Progenitor cell of endocrine pancreas (in vitro differentiated cells): ENCODE measurements around the gene DPP3. TPM values are rescaled to one million over a fixed set of nuclear protein-coding genes. Genes with fewer than 3 reads are reported as not detected.

Experiments
- DNase-seq: peaks from one replicate; pipeline ENCODE4 v3.0.0; 2021; ENCODE audit warnings: low spot score; ENCODE audit not compliant: unreplicated experiment
- H3K27ac Mint-ChIP-seq: 2 replicates; pipeline ENCODE4 v1.8.0; 2021; ENCODE audit warnings: mild to moderate bottlenecking, moderate library complexity, mixed read lengths
- H3K27me3 Mint-ChIP-seq: 2 replicates; pipeline ENCODE4 v1.8.0; 2021; ENCODE audit warnings: mixed read lengths
- H3K36me3 Mint-ChIP-seq: 2 replicates; pipeline ENCODE4 v1.8.0; 2022; ENCODE audit warnings: mixed read lengths; ENCODE audit not compliant: insufficient read depth
- H3K4me1 Mint-ChIP-seq: 2 replicates; pipeline ENCODE4 v1.8.0; 2021; ENCODE audit warnings: low read depth, mixed read lengths
- H3K4me3 Mint-ChIP-seq: 2 replicates; pipeline ENCODE4 v1.8.0; 2021; ENCODE audit warnings: low read depth, mild to moderate bottlenecking, moderate library complexity, mixed read lengths
- H3K9me3 Mint-ChIP-seq: 2 replicates; pipeline ENCODE4 v1.8.0; 2021; ENCODE audit warnings: low read depth, mixed read lengths
- total RNA-seq: library from RNA; stranded (reverse); gene quantifications from 2 replicates; pipeline ENCODE4 v1.2.1, GENCODE V29; 2021
- TF ChIP-seq, protein P1 (sequence below): fragments of 200-600 bp; sonication (generic); IDR thresholded peaks from one replicate; pipeline ENCODE4 v1.5.0; 2021; ENCODE audit warnings: antibody characterized with exemption, mild to moderate bottlenecking; ENCODE audit not compliant: unreplicated experiment

The DPP3 gene
- total RNA-seq, 1 donor from 2014 or later, result 78.7 TPM

DNA sequence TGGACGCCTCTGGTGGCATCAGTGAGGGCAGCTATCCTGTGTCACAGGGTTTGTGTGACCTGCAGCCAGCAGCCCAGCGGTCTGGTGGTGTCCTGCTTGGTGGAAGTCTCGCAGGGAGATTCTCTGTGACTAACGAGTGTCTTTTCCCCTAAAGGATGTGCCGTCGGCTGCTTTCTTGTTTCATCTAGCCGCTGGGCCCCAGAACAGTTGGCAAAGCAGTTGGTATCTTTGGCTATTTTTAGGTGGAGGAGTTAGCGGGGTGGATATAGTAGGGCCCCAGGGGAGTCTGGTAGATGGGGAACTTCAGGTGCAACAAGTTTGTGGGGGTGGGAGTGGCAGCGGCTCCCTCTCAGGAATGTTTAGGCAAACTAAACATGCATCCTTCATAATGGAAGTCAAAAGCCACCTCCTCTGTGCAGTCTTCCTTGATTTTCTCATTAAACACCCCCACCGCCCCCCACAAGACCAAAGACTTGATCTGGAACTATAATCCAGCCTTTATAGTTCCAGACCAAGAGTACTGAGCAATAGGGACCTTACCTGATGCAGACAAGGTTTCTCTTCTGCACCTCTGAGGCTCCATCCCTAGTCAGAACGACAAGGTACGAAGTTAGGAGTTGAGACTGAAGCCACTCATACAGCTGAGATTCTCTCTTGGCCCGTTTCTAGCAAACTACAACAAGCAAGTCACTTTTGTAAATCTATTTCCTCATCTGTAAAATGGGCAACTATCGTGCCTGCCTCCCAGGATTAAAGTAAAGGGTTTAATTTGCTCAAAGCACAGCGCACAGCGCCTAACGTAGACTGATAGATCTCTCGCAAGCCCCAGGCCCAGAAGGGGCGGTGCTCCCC lies 14.6 kb upstream of the DPP3 start:
- Mint-ChIP-seq H3K27ac (peak overlapping the region; percentile 18), H3K27me3 (peaks cover 7% of the 10 kb centered on the region), H3K4me3 (peak overlapping the region; percentile 83), H3K36me3 (peaks cover 2% of the 10 kb centered on the region), H3K4me1 (peaks cover 4% of the 10 kb centered on the region), H3K9me3 (no peaks in the 10 kb centered on the region)
- DNase-seq, result no peak
- TF ChIP-seq, protein P1, sequence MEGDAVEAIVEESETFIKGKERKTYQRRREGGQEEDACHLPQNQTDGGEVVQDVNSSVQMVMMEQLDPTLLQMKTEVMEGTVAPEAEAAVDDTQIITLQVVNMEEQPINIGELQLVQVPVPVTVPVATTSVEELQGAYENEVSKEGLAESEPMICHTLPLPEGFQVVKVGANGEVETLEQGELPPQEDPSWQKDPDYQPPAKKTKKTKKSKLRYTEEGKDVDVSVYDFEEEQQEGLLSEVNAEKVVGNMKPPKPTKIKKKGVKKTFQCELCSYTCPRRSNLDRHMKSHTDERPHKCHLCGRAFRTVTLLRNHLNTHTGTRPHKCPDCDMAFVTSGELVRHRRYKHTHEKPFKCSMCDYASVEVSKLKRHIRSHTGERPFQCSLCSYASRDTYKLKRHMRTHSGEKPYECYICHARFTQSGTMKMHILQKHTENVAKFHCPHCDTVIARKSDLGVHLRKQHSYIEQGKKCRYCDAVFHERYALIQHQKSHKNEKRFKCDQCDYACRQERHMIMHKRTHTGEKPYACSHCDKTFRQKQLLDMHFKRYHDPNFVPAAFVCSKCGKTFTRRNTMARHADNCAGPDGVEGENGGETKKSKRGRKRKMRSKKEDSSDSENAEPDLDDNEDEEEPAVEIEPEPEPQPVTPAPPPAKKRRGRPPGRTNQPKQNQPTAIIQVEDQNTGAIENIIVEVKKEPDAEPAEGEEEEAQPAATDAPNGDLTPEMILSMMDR, result no peak

DNA sequence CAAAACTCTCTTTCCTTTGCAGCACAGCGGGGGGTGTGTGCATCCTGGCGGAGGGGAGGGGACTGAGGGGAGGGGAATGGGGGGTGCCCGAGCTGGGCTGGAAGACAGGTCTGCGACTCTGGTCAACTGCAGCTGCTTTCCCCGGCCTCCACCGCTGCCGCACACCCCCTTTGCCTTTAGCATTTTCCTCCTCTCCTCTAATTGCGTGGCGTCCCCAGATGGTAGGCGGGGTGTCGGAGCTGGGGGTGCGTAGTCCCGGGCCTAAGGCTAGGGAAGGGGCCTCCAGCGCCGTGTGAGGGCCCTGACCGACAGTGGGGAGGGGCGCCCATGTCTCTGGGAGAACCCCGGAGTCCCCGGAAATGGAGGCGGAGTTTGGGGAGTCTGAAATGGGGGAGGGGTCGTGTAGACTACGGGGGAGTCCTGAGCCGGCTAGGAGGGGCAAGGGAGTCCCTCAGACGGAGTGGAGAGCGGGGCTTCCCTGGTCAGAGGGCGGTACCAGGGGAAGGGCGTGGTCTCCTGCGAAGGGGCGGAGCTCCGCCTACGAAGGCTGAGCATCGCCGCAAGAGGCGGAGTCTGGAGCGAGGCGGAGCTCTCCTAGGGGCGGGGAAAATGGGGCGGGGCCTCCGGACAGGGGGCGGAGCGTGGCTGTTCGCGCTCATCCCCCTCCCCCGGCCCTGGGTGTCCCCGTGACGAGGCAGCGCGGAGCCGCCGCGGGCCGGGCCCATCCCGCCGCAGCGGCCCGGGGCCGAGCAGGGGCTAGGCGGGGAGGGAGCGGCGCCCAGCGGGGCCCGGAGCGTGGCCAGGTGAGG lies 13.8 kb upstream of the DPP3 start, which contains the start of gene PELI3:
Gene PELI3 (plus strand): TSS at position 681 of the 809 bp plus-strand sequence. CDS start 1,224 bp downstream, outside the sequence.
- peak; percentile 92 for DNase-seq
- Mint-ChIP-seq H3K27me3 (peaks cover 7% of the 10 kb centered on the region), H3K4me1 (peaks cover 4% of the 10 kb centered on the region), H3K27ac (peak within 1 kb of the TSS; percentile 79), H3K4me3 (peak within 1 kb of the TSS; percentile 85), H3K36me3 (peaks cover 2% of the 10 kb centered on the region), H3K9me3 (no peaks in the 10 kb centered on the region)
- TF ChIP-seq, protein P1, result no peak

GRCh38 chr11:66467034-66467659 lies 13.1 kb upstream of the DPP3 start:
- Mint-ChIP-seq H3K4me1 (peaks cover 4% of the 10 kb centered on the region), H3K27ac (peak overlapping the region; percentile 79), H3K36me3 (peaks cover 2% of the 10 kb centered on the region), H3K9me3 (no peaks in the 10 kb centered on the region), H3K27me3 (peaks cover 7% of the 10 kb centered on the region), H3K4me3 (peak overlapping the region; percentile 85)
- TF ChIP-seq, protein P1, result peak; percentile 59
- peak; percentile 49 for DNase-seq

DNA sequence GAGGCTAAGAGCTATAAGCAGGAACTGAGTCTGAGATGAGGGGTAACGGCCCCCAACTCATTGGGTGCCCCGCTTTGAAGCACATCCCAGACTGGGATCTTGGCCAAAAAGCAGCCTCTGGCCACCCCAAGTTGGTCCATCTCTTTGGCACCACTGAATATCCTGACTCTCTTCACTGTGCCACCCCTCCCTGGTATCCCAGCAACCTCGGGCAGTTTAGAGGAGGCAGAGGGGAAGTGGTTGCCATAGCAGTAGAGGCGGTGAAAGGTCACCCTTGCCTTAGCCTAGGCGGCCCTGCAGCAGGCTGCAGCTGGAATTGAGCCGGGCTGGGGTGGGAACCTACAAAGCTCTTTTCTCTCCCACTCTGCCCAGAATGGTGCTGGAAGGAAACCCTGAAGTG lies 12.5 kb upstream of the DPP3 start:
- TF ChIP-seq, protein P1, result no peak
- Mint-ChIP-seq H3K4me1 (peaks cover 4% of the 10 kb centered on the region), H3K9me3 (no peaks in the 10 kb centered on the region), H3K27ac (no peak overlapping the region), H3K27me3 (peaks cover 7% of the 10 kb centered on the region), H3K36me3 (peaks cover 2% of the 10 kb centered on the region), H3K4me3 (peak overlapping the region; percentile 85)
- DNase-seq, result no peak

DNA sequence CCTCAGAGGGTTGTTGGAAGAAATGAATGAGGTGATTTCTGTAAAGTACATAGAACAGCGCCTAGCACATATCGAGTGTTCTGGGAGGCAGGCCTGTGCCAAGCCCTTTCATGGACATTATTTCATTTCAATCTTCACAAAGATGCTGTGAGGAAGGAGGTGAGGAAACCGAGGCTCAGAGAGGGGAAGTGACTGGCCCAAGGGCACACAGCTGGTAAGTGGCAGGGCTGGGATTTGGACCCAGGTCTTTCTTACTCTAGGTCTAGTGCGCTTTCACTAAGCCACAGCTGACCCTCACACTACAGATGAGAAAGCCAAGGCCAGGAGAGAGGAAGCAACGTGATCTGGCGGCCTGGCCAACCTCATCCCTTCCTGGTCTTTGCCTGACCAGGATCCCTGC lies 11.5 kb upstream of the DPP3 start:
- H3K36me3 Mint-ChIP-seq, result peaks cover 2% of the 10 kb centered on the region
- no peak overlapping the region for H3K27ac Mint-ChIP-seq
- TF ChIP-seq, protein P1, result no peak
- H3K4me1 Mint-ChIP-seq, result peaks cover 4% of the 10 kb centered on the region
- DNase-seq, result no peak
- no peaks in the 10 kb centered on the region for H3K9me3 Mint-ChIP-seq
- peak overlapping the region; percentile 85 for H3K4me3 Mint-ChIP-seq
- H3K27me3 Mint-ChIP-seq, result peaks cover 7% of the 10 kb centered on the region
